NCI-H187 treated with DMSO at 0.1 percent for 48 hours (cell line): ENCODE data around the gene MEGF6.

Experiments
- DNase-seq: peaks from one replicate; lab custom pipeline; 2025; lab: John Stamatoyannopoulos, UW

The MEGF6 gene

GRCh38 chr1:3456964-3457909 is 154.1 kb downstream of the MEGF6 start:
- DNase-seq: no peak

GRCh38 chr1:3456449-3456963 is 154.8 kb downstream of the MEGF6 start:
- no peak for DNase-seq

- no peak for DNase-seq
These were observed 155.4 kb downstream of the MEGF6 start for GRCh38 chr1:3455670-3456448.

- DNase-seq: no peak
These were observed 156.3 kb downstream of the MEGF6 start for GRCh38 chr1:3454811-3455618.

GRCh38 chr1:3453891-3454810 is 157.2 kb downstream of the MEGF6 start, which contains the start of gene ARHGEF16:
Gene ARHGEF16, plus strand, starts transcription at chr1:3454665. Its CDS starts 8,420 bp downstream, at chr1:3463085.
- DNase-seq: no peak

- DNase-seq: no peak
These were observed 158.0 kb downstream of the MEGF6 start for GRCh38 chr1:3453203-3453761.

- no peak for DNase-seq
These were observed 158.5 kb downstream of the MEGF6 start for GRCh38 chr1:3452866-3453175.

GRCh38 chr1:3451994-3452865 is 159.1 kb downstream of the MEGF6 start:
- no peak for DNase-seq

GRCh38 chr1:3450983-3451382 is 160.3 kb downstream of the MEGF6 start:
- DNase-seq: no peak

GRCh38 chr1:3450202-3450863 is 161.0 kb downstream of the MEGF6 start:
- DNase-seq: no peak

GRCh38 chr1:3444736-3445135 is 166.6 kb downstream of the MEGF6 start:
- no peak for DNase-seq

- DNase-seq: no peak
These were observed 167.0 kb downstream of the MEGF6 start for GRCh38 chr1:3444298-3444697.

- no peak for DNase-seq
These were observed 167.5 kb downstream of the MEGF6 start for GRCh38 chr1:3443807-3444206.

- no peak for DNase-seq
These were observed 168.4 kb downstream of the MEGF6 start for GRCh38 chr1:3442901-3443300.

GRCh38 chr1:3442331-3442730 is 169.0 kb downstream of the MEGF6 start:
- no peak for DNase-seq

- no peak for DNase-seq
These were observed 169.4 kb downstream of the MEGF6 start for GRCh38 chr1:3441880-3442279.

- no peak for DNase-seq
These were observed 169.9 kb downstream of the MEGF6 start for GRCh38 chr1:3441410-3441847.

GRCh38 chr1:3440711-3441409 is 170.4 kb downstream of the MEGF6 start:
- no peak for DNase-seq
